HG03520 (cell line): Measurements from ENCODE around the gene OR5AU1.
"Not testable (repeated sequence)": the region's sequence is repeated elsewhere in the genome, so short reads cannot be mapped to it uniquely, and the experiment has no call there.

Experiments used
- ATAC-seq: cut with Tn5 transposase; IDR thresholded peaks from one replicate; pipeline ENCODE4 v1.9.1; 2021; ENCODE audit warnings: mild to moderate bottlenecking, moderate library complexity; ENCODE audit not compliant: unreplicated experiment

The OR5AU1 gene

GRCh38 chr14:21182166-21182565, 26.3 kb upstream of the OR5AU1 start:
- ATAC-seq, result no peak

DNA sequence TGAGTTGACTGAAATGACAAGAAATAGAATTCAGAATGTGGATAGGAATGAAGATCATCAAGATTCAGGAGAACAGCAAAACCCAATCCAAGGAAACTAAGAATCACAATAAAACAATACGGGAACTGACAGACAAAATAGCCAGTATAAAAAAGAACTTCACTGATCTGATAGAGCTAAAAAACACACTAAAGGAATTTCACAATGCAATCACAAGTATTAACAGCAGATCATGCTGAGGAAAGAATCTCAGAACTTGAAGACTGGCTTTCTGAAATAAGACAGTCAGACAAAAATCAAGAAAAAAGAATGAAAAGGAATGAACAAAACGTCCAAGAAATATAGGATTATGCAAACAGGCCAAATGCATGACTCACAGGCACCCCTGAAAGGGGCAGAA, 15.3 kb upstream of the OR5AU1 start:
- ATAC-seq, result no peak

GRCh38 chr14:21169573-21169972, 13.7 kb upstream of the OR5AU1 start:
- no peak for ATAC-seq

GRCh38 chr14:21168055-21168454, 12.2 kb upstream of the OR5AU1 start:
- ATAC-seq, result no peak

GRCh38 chr14:21165670-21166069, 9.8 kb upstream of the OR5AU1 start:
- not testable (repeated sequence) for ATAC-seq

GRCh38 chr14:21165002-21165605, 9.2 kb upstream of the OR5AU1 start:
- not testable (repeated sequence) for ATAC-seq

DNA sequence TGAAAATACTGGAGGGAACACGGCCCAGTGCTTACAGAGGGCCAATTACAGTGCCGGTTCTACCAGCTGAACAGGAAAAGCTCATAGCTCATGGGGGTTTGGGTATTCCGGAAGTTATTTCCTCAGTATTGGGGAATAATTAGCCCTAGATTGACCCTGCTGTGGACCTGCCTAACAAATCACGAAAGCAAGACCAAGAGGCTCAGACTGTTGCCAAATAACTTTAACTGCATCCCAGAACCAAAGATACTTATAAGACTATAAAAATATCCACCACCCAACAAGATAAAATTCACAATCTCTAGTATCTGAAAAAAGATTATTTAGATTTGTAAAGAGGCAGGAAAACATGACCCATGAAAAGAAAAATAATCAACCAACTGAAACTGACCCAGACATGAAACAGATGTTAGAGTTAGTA, 8.0 kb upstream of the OR5AU1 start:
- no peak for ATAC-seq

- no peak for ATAC-seq
Observed at GRCh38 chr14:21162081-21162480, 6.2 kb upstream of the OR5AU1 start.

GRCh38 chr14:21160061-21160610, 4.3 kb upstream of the OR5AU1 start:
- no peak for ATAC-seq

DNA sequence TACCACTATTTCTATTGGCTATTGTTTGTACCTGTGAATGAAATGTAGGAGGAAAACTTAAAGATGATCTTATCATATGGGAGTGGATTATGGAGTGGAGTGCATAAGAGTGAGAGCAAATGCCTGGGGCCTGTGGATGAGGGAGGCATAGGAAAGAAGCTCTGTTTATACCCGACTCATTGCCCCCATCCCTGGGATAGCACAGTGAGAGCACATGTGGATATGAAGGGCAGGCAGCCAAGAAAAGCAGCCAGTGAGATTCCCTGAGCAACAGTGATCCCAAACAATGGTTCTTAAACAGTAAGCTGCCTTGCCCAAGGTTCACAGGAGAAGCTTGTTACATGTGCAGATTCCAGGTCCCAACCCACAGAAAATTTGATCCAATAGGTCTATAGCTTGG, 2.3 kb upstream of the OR5AU1 start:
- not testable (repeated sequence) for ATAC-seq

- ATAC-seq, result no peak
Observed at GRCh38 chr14:21149641-21150367, 6.1 kb downstream of the OR5AU1 start.

DNA sequence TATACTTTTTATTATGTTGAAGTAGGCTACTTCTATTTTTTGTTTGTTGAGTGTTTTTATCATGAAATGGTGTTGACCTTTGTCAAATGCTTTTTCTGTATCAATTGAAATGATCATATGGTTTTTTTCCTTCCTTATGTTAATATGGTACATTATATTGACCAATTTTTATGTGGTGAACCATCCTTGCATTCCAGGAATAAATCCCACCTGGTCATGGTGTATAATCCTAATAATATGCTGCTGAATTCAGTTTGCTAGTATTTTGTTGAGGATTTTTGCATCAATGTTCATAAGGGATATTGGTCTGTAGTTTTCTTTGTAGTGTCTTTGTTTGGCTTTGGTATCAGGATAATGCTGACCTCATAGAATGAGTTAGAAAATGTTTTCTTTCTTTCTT, 10.4 kb downstream of the OR5AU1 start:
- ATAC-seq, result no peak

- no peak for ATAC-seq
Observed at GRCh38 chr14:21142357-21142756, 13.5 kb downstream of the OR5AU1 start.

DNA sequence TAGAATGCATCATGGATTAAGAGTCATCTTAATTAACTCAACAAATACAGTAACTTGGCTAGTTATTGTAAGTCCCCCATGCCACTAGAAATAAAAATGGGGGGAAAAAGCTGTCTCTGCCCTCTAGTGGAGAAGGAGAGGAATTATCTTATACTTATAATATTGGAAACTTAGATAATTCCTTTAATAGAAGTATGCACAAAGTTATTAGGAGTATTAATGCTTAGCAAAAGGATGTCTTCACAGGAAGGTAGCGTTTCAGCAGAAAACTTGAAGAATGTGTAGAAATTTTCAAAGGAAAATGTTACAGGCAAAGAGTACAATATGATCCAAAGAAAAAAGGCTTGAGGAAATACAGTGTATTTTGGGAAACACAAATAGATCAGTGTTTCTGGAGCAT, 19.8 kb downstream of the OR5AU1 start:
- no peak for ATAC-seq

- ATAC-seq, result no peak
Observed at GRCh38 chr14:21133901-21134300, 22.0 kb downstream of the OR5AU1 start.

GRCh38 chr14:21123429-21123828, 32.4 kb downstream of the OR5AU1 start:
- no peak for ATAC-seq

GRCh38 chr14:21121122-21121521, 34.7 kb downstream of the OR5AU1 start:
- ATAC-seq, result no peak

DNA sequence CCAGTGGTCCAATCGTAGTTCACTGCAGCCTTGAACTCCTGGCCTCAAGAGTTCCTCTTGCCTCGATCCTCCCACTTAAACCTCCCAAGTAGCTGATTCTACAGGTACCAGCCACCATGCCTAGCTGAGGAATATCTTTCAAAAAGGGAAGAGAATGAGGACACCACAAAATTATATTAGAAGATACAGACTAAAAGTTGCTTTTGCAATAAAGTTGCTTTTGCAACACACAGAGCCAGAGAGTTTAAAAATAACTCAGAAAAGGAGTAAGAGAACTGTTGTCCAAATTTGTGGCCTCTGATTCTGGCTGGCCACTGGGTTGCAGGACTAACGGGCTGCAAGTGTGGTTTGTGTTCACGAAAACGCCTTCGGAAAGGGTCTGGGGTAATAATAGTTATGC, 35.2 kb downstream of the OR5AU1 start:
- no peak for ATAC-seq

- ATAC-seq, result no peak
Observed at GRCh38 chr14:21118933-21119332, 36.9 kb downstream of the OR5AU1 start.

DNA sequence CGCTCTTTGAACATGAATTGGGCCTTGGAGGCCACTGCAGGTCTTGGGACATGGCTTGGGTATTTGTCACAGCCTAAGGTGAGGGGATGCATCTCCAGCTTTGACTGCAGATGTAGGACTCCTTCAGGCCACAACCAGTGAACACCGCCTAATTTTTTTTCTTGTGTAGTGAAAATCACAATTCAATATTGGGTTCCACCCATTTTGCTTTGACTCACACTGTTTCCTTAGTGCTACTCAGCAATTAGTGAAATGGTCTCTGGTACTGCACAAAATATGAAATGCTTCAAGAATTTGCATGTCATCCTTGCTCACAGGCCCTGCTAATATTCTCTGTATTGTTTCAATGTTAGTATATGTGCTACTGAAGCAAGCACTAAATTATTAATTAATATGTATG, 42.5 kb downstream of the OR5AU1 start:
- ATAC-seq, result no peak

DNA sequence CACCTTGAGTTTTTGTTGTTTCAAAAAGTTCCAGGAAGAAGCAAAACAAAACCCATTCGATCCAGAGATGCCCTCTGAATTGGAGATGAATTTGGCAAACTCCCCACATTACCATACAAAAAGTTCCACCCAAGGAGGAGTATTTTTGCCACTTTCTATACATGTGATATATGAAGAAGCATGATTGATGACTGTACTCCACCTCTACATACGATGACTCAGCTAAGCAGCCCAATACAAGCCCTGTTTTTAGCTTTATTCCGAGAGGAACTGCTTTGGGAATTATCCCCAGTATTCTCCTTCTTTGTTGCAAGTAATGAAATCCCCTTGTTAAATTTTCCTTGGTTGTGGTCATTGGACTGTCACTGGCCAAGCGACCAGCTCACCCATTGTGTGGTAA, 43.6 kb downstream of the OR5AU1 start:
- ATAC-seq, result no peak

DNA sequence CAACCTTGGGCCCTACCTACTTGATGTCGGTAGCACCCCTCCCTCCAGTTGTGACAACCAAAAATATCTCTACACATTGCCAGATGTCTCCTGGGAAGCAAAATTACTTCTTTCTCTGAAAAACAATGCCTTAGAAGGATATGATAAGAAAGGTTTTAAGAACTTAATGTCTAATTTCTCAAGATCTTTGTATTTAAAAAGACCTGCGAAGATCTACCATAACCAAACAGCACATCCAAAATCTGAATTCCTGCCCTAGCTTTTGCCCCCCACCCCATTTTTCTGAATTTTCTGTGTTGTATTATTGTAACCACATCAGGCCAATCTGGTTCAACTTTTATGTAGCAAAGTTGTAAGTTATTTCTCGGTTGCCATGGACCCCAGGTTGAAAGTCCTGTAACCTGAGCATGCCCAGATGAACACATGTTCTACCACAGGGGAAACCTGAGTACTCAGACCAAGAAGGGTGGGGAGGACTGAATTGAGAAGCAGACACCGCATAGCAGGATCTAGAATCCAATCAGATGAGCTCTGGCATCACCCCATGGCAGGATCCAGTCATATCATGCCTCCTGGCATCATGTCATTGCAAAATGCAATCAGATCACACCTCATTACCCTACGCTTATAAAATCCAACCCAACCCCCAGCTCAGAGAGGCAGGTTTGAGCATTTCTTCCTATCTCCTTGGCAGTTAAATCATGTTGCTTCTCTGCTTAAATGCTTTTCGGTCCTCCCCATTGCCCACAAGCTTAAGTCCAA, 46.3 kb downstream of the OR5AU1 start:
- no peak for ATAC-seq
